Measurements from ENCODE around the gene GOLGA7B.

DNA sequence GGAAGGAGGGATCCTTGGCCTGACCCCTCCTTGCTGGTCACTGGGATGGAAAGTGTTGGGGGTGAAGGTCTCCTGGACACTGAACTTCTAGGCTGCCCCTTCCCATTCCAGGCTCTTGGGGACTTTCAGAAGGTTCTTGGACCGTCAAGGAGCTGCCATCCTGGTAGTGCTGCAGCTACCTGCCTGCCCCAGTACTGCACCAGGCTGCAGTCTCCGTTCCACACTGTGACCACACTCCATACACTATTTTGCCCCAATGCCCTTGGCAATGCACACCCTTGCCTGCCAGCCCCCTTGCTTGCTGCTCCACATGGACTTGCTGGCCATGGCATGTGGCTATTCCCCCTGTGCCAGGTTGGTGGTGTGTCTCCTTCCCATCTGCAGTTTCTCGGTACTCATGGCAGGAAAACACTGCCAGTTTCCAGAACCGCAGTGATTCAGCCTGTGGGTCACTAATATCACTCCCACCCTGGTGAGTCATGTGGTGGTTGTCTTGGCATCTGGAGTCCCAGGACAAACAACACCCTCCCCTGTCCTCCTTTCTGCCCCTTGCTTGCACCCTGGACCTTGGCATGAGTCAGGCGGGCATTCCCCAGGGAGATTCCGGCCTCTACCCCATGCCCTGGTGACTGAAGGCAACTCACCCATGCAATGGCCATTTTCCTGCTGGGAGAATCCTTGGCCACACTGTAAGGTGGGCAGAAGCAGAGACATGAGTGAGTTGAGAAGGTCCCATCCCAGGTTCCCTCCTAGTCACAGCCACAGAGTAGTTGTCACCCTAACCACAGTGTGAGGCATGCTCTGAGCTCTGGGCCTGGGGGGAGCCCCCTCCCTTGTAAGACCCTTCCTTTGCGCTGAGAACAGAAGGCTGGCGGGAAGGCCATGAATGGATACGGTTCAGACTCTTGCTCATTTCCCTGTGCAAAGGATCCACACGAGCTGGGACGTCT lies 32.8 kb downstream of the GOLGA7B start:
- TF ChIP-seq POLR2AphosphoS5 (IDR thresholded peaks at IDR 0.05) (no peak), CTCF (IDR thresholded peaks at IDR 0.05) (no peak), POLR2A (IDR thresholded peaks at IDR 0.05) (no peak), EP300 (IDR thresholded peaks at IDR 0.05; ENCODE audit: low read depth) (no peak)

Measured in transverse colon (tissue), 4 donors.